Thyroid gland (tissue), 4 donors: ENCODE data around the gene ZNF850.

Source experiments
- CTCF ChIP-seq, 6 experiments: fragments of 200-600 bp in 3 of 6; fragments of 450-650 bp in 3 of 6; sonication (generic) in 3 of 6; IDR thresholded peaks; one replicate each; pipeline ENCODE4 v1.5.1; 2016 to 2019; ENCODE audit warnings: antibody characterized with exemption in 6 of 6, mild to moderate bottlenecking in 2 of 6, inconsistent platforms in 1 of 6, moderate library complexity in 1 of 6
- POLR2A ChIP-seq, 2 donors: fragments of 450-650 bp; IDR thresholded peaks; one replicate each; pipeline ENCODE4 v1.6.1; 2017; ENCODE audit warnings: antibody characterized with exemption in 2 of 2, mild to moderate bottlenecking in 2 of 2, moderate library complexity in 1 of 2

- TF ChIP-seq POLR2A (IDR thresholded peaks at IDR 0.05) (no peak), CTCF (IDR thresholded peaks at IDR 0.05) (no peak)
Measured at GRCh38 chr19:36672368-36672767, 100.2 kb downstream of the ZNF850 start.
